ENCODE data around the gene PDGFRB.

DNA sequence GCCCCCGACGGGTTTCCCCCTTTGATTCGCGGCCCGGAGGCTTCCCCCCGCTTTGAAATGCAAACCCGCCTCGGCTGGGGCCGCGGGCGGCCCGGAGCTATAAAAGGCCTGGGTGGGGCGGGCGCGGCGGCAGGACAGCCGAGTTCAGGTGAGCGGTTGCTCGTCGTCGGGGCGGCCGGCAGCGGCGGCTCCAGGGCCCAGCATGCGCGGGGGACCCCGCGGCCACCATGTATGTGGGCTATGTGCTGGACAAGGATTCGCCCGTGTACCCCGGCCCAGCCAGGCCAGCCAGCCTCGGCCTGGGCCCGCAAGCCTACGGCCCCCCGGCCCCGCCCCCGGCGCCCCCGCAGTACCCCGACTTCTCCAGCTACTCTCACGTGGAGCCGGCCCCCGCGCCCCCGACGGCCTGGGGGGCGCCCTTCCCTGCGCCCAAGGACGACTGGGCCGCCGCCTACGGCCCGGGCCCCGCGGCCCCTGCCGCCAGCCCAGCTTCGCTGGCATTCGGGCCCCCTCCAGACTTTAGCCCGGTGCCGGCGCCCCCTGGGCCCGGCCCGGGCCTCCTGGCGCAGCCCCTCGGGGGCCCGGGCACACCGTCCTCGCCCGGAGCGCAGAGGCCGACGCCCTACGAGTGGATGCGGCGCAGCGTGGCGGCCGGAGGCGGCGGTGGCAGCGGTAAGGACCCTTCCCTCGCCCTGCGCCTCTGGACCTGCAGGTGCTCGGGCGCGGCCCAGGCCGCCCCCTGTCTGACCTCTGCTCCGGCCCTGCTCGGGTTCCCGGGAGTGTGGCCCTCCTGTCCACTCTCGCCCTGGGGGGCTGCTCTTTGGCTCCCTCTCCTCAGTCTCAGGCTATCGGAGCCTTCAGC lies 11.2 kb upstream of the PDGFRB start, which contains the start of gene CDX1:
- TF ChIP-seq ZNF292 (tag by site-specific recombination; IDR thresholded peaks at IDR 0.05; ENCODE audit: borderline replicate concordance, low read depth) (no peak), FEZF1 (tag by site-specific recombination; IDR thresholded peaks at IDR 0.05) (no peak), CTCF (tag by site-specific recombination; IDR thresholded peaks at IDR 0.05) (no peak), ZNF350 (tag by site-specific recombination; IDR thresholded peaks at IDR 0.05) (no peak)
- TF ChIP-seq, protein P1, sequence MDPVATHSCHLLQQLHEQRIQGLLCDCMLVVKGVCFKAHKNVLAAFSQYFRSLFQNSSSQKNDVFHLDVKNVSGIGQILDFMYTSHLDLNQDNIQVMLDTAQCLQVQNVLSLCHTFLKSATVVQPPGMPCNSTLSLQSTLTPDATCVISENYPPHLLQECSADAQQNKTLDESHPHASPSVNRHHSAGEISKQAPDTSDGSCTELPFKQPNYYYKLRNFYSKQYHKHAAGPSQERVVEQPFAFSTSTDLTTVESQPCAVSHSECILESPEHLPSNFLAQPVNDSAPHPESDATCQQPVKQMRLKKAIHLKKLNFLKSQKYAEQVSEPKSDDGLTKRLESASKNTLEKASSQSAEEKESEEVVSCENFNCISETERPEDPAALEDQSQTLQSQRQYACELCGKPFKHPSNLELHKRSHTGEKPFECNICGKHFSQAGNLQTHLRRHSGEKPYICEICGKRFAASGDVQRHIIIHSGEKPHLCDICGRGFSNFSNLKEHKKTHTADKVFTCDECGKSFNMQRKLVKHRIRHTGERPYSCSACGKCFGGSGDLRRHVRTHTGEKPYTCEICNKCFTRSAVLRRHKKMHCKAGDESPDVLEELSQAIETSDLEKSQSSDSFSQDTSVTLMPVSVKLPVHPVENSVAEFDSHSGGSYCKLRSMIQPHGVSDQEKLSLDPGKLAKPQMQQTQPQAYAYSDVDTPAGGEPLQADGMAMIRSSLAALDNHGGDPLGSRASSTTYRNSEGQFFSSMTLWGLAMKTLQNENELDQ (tag by site-specific recombination; IDR thresholded peaks at IDR 0.05; ENCODE audit: low read depth): no peak

Data from HEK293 (cell line).